Iris pigment epithelial cell (primary cell): ENCODE data around the gene JPH2.

Source experiments
- DNase-seq: peaks from one replicate; pipeline ENCODE4 v3.0.0-alpha.2; 2011; ENCODE audit warnings: low read depth

Gene JPH2

DNA sequence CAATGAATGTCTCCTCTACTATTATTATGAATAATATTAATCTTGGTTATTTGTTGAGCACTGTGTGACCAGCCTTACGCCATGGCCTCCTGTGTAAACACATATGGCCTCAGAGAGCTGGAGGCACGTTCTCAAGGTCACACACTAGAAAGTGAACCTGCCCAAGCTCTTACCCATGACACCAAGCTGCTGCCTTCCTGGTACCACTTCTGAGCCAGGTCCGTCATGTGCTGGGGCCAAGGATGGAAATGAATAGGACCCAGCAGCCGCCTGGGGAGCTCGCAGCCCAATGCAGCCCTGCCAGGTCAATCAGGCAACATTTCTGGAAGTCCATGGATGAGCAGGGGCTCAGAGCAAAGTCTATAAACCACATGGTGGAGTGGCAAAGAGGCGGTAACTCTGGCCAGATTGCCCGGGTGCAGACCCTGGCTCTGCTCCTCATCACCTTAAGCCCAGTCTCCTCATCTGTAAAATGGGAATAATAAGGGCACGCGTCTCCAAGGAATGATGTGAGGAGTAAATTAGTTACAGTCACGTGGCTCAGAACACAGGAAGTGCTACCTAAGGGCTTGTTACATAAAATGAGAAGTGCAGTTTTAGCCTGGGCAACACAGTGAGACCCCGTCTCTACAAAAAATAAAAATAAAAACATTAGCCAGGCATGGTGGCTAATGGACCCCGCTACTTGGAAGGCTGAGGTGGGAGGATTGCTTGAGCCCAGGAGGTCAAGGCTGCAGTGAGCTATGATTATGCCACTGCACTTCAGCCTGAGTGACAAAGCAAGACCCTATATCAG is 61.5 kb downstream of the JPH2 start:
- DNase-seq: no peak

DNA sequence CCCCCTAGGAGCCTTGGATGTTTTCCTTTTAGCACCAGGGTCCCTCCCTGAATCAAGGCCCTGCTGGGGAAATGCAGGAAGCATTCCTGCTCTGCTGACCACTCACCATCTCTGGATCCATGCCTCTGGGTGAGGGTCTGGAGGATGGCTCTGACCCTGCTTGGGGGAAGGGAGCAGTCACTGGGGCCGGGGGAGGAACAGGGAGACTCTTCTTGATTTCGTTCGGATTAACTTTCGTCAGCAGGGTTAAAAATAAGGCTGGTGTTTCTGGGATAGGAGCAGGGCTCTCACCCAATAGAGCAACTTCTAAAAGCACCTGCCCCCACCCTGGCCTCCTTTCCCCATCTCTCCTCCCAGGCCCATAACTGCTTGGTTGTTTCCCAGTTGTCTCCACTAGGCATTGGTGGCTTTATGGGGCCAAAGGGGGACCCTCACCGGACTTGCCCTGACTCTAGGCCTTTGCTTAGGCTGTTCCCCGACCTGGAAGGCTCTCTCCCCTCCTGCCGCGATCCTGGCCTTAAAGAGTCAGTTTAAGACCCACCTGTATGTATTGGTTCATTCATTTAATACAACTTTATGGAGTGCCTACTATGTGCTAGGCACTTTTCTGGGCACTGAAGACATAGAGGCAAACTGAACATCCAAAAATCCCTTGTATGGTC is 63.0 kb downstream of the JPH2 start:
- DNase-seq: no peak

DNA sequence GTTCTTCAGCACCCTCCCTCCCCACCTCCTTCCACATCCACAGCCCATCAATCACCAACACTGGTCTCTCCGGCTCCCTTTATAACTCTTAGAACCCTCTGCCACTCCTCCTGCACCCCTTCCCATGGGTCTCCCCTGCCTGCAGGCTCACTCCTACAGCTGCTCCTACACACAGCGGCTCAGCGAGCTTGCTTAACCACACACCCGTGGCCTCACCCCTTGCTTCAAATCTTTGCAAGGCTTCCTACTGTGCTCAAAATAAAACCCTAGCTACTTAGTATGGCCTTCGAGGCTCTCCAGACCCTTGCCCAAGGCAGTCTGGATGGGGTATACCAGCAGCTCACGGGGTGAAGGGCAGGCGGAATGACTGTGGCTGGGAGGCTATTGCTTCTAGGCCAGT is 63.7 kb downstream of the JPH2 start:
- no peak for DNase-seq

DNA sequence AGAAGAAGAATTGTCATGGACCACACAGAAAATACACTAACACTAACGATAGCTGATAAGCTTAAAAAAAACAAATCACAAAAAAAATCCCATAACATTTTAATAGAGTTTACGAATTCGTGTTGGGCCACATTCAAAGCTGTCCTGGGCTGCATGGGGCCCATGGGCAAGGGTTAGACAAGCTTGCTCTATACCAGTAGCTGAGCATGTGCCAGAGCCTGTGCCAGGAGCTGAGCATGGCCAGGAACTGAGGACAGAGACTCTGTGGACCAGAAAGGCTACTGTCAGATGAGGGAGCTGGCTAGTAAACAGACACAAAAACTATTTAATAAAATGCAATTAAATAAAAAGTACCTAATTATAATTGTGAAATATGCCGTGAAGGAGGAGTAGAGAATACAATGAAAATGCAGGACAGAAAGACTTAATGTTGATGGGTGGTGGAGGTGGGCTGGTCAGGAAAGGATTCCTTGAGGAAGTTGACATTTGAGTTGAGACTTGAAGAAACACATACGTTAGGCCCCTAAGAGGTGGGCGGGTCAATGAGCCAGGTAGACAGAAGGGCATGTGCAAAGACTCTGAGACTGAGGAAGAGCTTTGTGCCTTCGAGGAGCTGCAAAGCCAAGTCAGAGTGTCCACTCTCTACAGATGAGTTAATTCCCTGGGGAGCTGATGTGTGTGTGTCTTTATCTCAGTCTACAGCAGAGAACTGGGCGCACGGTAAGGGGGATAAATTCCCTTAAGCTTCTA is 66.1 kb downstream of the JPH2 start:
- no peak for DNase-seq

DNA sequence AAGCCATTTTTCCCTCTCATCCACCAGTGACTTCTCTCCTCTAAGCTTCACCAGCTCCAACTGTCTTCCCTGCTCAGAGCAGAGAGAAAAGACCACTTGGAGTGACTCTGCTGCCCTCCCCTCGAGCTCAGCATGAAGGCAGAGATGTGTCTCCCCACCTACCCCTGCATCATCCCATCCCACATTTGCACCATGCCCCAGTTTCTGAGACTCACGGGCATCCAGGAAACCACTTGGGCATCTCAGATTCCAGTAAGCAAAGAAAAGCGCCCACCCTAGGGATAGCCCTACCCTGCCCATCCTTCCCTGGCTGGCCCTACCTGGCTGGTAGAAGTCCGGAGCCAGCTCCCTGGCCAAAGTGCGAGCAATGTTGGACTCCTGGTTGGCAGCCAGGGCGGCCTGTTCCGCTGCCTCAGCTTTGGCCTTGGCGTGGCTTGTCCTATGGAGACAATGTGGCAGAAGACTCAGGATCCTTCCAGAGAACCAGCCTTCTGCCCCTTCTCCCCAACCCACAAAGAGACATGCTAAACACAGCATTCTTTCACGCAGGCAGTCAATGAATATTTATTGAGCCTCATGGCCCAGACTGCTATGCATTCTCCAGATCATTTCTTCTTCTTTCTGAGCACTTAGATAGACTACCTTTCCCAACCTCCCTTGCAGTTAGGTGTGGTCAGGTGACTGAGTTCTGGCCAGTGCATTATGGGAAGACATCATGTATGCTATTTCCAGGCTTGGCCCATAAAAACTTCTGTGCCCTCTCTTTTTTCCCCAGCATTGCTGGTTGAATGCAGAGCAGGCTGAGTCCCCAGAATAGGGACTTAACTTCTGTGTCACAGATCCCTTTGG is 68.6 kb downstream of the JPH2 start:
- no peak for DNase-seq

DNA sequence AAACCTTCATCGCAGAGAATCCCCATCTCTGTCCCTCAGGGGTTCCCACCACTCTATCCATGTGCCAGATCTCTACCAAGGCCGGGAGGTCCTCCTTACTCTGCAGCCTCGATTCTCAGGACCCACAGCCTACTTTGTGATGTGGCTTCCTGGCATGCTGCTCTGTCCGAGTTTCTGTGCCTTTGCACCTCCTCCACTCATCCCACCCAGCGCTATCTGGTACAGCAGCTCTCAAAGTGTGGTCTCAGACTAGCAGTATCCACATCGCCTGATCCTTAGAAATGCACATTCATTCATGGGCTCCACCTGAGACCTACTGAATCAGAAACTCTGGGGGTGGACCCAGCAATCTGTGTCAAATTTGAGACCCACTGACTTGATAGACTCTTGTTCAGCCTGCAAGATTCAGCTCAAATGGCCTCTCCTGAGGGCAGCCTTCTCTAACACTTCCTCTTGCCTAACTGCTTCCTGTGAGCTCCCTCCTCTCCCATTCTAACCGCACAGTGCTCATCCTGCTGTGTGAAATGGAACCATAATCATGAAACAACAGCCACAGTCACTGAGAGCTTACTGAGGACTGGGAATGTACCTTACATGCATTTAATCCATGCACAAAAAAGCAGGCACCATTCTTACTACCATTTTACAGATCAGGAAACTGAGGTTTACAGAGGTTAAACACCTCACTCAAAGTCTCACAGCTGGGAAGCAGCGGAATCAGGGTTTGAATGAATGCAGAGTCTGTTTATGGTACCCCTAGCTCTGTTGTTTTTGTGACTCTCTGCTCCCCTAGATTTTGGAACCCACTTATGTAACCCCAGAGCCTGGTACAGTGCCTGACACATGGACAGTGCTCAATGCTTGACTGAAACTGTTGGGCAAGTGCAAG is 69.4 kb downstream of the JPH2 start:
- no peak for DNase-seq

DNA sequence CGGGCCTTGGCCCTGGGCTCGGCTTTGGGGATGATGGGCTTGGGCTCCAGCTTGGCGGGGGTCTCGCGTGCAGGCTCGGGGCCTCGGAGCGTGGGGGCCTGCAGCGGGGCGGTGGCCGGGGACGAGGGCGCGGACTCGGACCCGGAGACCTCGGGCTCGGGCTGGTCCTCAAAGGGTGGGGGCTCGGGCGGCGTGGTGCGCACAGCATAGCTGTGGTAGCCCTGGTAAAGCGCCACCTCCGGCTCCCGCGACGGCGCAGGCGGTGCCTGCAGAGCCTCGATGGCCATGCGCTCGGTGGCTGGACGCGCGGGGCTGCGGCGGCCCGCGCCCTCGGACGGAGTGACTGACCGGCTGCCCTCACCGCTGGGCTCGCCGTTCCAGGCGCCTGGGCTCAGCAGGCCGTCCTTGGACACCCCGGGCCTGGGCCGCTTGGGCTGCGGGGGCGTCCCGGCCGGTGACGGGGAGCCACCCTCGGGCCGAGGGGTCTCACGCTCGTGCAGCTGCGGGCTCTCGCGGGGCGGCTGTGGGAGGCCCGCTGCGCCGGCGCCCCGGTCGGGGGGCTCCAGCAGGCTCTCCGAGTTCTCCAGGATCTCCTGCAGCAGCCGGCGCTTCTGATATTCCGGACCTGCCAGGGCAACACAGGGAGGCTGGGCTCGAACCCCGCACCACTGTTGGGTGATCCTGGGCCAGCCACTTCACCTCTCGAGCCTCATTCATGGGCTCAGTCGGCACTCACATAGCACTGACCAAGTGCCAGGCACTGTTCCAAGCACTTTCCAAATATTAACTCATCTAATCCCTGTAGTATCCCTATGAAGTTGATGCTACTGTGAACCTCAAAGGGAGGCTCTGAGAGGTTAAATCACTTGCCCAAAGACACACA is 71.0 kb downstream of the JPH2 start:
- no peak for DNase-seq

DNA sequence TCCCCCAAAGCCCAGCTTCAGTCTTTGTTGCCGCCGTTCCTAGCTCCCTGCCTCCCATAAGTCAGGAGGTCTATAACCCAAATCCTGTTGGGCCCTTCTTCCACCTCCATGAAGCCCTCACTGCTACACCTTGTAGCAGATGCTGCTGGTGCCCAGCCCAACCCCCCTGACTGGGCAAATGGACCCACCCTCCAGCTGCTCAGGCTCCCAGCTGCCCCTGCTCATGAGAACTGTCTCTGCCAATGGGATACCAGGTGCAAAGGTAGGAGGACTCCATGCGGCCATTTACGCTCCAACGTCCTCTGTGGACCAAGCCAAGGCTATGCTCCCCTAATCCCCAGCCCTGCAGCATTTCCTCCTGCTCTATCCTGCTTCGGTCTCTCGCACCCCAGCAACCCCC is 71.8 kb downstream of the JPH2 start:
- no peak for DNase-seq

DNA sequence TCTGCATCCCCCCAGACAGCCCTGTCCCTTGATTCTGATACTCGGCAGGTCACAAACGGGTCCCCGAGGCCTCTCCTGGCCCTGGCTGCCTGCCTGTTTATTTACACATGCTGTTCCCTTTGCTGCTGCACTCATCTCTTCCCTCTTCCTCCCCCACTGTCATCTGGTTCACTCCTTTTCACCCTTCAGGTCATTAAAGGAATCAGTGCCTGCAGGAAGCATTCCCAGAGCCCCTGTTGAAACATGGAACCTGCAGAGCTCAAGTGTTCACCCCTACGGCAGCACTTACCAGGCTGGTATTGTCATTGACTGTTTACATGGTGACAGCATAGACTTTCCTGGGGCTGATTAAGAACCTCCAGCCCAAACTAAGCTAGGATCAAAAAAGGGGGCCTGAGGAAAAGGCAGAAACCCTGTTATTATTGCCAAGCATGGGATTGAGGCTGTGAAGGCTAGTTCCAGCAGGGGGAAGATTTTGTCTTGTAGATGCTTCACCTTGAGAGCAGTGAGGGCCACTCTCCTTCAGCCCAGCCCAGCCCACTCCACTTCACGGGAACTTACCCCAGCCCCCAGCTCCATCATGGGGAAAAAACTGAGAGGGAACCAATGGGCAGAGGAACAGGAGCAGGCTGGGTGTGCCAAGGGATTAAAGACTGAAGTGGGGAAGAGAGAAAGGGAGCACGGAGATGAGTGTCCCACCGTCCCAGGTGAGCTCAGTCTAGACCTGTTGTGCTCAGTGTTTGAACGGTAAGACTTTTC is 73.2 kb downstream of the JPH2 start:
- DNase-seq: no peak

DNA sequence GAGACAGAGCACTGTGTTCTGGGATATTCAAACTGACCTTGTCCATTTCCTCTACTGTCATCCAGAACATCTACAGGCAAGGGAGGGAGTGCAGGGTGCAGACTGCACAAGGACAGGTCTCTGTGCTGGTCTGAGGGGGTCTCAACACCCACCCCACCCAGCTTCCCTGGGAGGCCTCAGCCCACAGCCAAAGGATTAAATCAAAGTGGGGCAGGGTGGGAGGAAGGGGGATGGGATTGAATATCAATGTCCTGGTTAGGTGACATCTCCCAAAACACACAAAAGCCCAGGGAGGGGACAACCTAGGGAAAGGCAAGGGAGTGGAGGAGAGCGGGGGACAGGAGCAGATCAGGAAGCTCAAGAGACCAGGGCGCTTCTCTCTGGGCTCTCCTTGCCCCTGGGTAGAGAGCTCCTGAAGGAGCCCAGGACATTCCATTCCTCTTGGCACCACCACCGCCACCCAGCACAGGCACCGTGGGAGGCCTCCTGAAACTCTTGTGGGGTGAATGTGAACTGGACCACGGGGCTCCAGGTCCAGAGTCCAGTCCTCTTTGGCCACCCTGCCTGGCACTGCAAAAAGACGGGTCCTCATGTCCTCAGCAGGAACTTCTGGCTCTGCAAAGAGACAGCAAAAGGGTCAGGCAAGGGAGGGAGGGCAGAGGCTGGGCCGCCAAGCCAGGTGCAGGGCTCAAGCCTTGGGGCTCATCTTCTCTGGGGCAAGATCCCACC is 73.9 kb downstream of the JPH2 start:
- DNase-seq: no peak

DNA sequence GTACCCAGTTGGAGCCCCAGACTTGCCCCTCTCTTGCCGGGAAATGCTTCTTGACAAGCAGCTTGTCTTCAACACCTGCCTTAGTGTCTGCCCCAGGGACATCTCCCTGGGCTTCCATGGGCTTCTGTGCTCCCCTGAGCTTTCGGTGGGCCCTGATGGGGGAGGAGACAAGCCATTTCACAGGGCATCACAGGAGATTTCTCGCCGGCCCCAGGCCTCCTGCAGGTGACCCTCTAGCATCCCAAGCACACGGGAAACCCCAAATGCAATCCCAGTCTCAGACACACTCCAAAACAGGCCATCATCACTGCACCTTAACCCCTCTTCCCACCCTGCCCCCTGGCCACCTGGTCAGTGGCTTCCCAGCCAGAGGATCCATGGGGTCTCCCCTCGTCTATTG is 74.5 kb downstream of the JPH2 start:
- DNase-seq: no peak

DNA sequence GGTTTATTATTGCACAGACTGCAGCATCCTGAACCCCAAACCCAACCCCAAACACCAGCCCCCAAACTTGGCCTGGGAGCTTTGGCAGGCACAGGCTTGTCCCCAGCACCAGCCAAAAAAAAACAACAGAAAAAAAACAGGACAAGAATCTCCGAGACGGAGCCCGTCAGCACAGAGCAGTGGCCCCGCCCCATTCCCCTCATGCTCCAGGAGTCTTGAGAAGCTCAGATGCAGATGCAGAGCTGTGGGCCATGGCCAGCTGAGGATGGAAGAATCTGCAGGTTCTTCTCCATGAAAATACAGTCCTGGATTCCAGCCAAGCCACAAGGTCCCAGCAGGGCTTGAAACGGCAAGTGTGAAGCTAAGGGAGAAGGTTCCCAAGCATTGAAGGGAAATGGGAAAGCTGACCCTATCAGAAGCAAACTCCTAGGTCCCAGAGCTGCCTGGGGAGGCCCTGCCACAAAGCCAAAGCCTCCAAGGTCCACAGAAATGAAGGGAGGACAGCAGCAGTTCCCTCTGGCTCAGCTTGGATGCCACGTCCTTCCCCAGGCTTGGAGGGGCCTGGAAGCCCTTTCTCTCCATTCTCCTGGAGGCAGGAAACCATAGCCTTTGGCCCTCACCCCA is 75.2 kb downstream of the JPH2 start:
- DNase-seq: peak; percentile 52

DNA sequence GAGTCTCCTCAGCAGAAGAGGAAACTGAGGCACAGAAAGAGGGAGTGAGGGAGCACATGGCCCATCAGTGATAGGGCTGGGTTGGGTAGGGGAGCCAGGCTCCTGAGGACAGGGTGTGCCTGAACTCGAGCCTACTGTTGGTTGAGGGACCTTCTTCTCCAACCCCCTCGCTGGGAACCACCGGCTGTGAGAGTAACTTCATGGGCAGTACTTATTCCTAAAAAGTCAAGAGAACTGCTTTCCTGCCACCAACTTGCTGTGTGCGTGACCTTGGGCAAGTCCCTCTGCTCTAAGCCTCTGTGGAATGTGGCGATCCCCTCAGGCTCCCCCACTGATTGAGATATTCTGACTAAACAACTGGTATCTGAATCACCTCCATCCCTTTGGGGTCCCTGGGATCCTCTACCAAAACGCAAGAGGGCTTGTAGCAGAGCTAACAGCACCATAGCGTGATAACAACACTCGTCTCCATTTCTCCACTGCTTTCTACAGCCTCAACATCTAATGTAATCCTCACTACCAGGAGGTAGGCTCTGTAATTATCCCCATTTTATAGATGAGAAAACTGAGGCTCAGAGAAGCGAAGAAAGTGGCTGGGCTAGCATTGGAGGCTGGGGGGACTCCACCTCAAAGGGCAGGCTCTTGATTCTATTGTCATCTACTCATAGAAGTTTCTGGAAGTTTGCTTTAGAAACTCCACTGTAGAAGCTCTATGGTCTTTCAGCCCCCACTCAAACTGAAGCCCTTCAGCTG is 76.0 kb downstream of the JPH2 start:
- no peak for DNase-seq

DNA sequence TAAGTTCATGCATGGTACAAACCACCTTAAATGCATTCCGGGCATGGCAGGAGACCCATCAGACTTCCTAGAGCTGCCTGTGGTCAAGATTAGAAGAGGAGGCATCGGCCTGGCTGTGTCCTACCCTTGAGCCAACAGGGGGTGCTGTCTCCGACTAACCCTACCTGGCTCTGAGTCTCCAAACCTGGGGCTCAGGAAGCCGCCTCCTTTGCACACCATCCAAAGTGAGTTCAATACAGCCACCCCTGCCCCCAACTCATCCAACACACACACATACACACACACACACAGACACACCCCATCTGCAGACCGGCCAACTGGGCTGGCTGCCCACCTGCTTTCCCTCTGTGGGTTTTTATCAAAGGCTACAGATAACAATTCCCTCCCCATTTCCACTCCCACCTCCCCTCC is 77.0 kb downstream of the JPH2 start:
- no peak for DNase-seq

DNA sequence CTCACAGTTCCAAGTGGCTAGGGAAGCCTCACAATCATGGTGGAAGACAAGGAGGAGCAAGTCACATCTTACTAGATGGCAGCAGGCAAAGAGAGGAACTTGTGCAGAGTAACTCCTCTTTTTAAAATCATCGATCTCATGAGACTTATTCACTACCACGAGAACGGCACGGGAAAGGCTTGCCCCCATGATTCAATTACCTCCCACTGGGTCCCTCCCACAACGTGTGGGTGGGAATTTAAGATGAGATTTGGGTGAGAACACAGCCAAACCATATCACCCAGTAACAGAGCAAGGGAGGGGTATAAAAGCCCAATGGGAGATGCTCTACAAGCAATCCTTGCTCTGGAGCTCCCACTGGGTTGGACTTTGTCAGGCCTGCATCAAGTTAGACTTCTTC is 80.4 kb downstream of the JPH2 start:
- DNase-seq: no peak

DNA sequence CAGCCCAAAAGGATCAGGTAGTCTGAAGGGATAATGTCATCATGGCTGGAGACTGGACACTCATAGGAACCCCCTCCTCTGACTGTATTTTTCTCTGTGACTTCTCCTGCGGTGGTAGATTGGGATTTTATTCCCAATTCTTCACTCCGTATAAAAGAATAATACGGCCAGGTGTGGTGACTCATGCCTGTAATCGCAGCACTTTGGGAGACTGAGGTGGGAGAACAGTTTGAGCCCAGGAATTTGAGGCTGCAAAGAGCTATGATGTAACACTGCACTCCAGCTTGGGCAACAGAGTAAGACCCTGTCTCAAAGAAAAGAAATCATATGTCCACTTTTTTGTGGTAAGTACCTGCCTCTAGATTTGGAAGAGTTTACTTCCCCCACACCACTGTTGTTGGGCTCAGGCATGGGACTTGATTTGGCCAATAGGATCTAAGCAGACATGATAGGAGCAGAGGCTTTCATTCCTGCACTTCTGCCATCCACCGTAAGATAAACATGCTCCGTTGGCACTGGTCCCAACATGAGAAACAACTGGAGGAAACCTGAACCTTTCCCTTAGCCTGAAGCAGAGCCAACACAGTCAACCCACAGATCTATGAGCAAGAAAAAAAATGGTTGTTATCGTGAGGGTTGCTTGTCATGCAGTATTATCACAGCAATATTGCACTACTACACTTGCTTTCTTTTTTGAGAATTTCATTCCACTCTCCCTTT is 82.0 kb downstream of the JPH2 start:
- DNase-seq: peak; percentile 91

DNA sequence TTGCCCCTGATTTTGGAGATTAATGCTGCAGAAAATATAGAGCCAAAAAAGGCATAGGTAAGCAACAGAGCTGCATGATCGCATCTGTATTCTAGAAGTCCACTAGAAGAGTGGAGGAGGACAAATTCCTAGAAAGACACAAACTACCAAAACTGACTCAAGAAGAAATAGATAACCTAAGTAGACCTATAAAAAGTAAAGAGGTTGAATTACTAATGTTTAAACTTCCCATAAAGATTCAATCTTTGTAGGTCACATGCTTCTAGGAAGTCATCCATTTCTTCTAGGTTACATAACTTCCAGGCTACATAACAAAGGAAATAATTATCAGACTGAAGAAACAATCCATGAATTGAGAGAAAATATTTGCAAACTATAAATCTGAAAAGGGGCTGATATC is 84.4 kb downstream of the JPH2 start:
- DNase-seq: no peak
